HG03354 (cell line): ENCODE measurements around the gene ZNF318.
"Not testable (repeated sequence)": the region's sequence is repeated elsewhere in the genome, so short reads cannot be mapped to it uniquely, and the experiment has no call there.

Experiments
- ATAC-seq: cut with Tn5 transposase; IDR thresholded peaks from one replicate; pipeline ENCODE4 v1.9.1; 2021; ENCODE audit warnings: mild to moderate bottlenecking; ENCODE audit not compliant: unreplicated experiment, poor library complexity, severe bottlenecking

ZNF318 gene

GRCh38 chr6:43347444-43347843 lies 22.0 kb downstream of the ZNF318 start:
- no peak for ATAC-seq

- ATAC-seq = no peak
Measured at GRCh38 chr6:43347021-43347420, 22.4 kb downstream of the ZNF318 start.

GRCh38 chr6:43346243-43346642 lies 23.2 kb downstream of the ZNF318 start:
- ATAC-seq = not testable (repeated sequence)

- peak; percentile 78 for ATAC-seq
Measured at GRCh38 chr6:43339168-43339567, 30.3 kb downstream of the ZNF318 start.

- peak; percentile 76 for ATAC-seq
Measured at GRCh38 chr6:43338243-43338642, 31.2 kb downstream of the ZNF318 start.

- no peak for ATAC-seq
Measured at GRCh38 chr6:43336382-43336781, 33.1 kb downstream of the ZNF318 start.

- no peak for ATAC-seq
Measured at GRCh38 chr6:43335469-43335868, 34.0 kb downstream of the ZNF318 start.

GRCh38 chr6:43334466-43335095 lies 34.9 kb downstream of the ZNF318 start:
- no peak for ATAC-seq

GRCh38 chr6:43331891-43332290 lies 37.6 kb downstream of the ZNF318 start:
- ATAC-seq = no peak

- no peak for ATAC-seq
Measured at GRCh38 chr6:43331470-43331869, 38.0 kb downstream of the ZNF318 start.

- no peak for ATAC-seq
Measured at GRCh38 chr6:43328528-43328927, 40.9 kb downstream of the ZNF318 start.

GRCh38 chr6:43325876-43326275 lies 43.6 kb downstream of the ZNF318 start:
- no peak for ATAC-seq

GRCh38 chr6:43318011-43318410 lies 51.4 kb downstream of the ZNF318 start:
- ATAC-seq = no peak

GRCh38 chr6:43313813-43314212 lies 55.6 kb downstream of the ZNF318 start:
- no peak for ATAC-seq

- ATAC-seq = no peak
Measured at GRCh38 chr6:43311666-43312065, 57.8 kb downstream of the ZNF318 start.

GRCh38 chr6:43310624-43311023 lies 58.8 kb downstream of the ZNF318 start:
- no peak for ATAC-seq

GRCh38 chr6:43310134-43310533 lies 59.3 kb downstream of the ZNF318 start:
- no peak for ATAC-seq

- peak; percentile 6 for ATAC-seq
Measured at GRCh38 chr6:43308990-43309477, 60.4 kb downstream of the ZNF318 start.

GRCh38 chr6:43308101-43308989 lies 61.1 kb downstream of the ZNF318 start, which contains the start of gene CRIP3:
Gene CRIP3 (minus strand): TSS chr6:43308826. CDS start chr6:43308792, 34 bp downstream.
- peak; percentile 72 for ATAC-seq

GRCh38 chr6:43307451-43308100 lies 61.9 kb downstream of the ZNF318 start:
- no peak for ATAC-seq
